Measurements from ENCODE around the gene ITPRID2.

ITPRID2 gene

DNA sequence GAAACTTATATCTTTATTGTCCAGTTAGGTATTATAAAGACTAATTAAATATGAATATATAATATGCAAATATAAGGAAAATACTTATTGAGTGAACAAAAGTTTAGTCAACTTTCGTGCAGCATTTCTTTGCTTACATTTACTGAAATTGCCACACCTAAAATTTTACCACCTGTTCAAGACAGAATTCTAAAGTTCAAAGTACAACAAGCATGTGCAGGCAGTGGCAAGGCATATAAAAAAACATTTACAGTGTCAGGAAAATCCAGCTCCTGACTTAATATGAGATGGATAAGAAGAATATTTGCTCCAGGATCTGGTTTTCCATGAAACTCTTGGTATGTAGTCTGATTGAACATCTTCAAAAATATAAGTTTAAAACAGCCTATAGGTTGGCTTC lies 4.8 kb downstream of the ITPRID2 start:
- DNase-seq (ENCODE audit: low read depth in 2 of 2): no peak
- no peak overlapping the region for H3K4me3 ChIP-seq (replicated peaks in 1 of 2; ENCODE audit: low read depth in 2 of 2, low read length in 2 of 2)
- TF ChIP-seq, protein P1, sequence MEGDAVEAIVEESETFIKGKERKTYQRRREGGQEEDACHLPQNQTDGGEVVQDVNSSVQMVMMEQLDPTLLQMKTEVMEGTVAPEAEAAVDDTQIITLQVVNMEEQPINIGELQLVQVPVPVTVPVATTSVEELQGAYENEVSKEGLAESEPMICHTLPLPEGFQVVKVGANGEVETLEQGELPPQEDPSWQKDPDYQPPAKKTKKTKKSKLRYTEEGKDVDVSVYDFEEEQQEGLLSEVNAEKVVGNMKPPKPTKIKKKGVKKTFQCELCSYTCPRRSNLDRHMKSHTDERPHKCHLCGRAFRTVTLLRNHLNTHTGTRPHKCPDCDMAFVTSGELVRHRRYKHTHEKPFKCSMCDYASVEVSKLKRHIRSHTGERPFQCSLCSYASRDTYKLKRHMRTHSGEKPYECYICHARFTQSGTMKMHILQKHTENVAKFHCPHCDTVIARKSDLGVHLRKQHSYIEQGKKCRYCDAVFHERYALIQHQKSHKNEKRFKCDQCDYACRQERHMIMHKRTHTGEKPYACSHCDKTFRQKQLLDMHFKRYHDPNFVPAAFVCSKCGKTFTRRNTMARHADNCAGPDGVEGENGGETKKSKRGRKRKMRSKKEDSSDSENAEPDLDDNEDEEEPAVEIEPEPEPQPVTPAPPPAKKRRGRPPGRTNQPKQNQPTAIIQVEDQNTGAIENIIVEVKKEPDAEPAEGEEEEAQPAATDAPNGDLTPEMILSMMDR (IDR thresholded peaks at IDR 0.05; ENCODE audit: low read depth, low read length): no peak

DNA sequence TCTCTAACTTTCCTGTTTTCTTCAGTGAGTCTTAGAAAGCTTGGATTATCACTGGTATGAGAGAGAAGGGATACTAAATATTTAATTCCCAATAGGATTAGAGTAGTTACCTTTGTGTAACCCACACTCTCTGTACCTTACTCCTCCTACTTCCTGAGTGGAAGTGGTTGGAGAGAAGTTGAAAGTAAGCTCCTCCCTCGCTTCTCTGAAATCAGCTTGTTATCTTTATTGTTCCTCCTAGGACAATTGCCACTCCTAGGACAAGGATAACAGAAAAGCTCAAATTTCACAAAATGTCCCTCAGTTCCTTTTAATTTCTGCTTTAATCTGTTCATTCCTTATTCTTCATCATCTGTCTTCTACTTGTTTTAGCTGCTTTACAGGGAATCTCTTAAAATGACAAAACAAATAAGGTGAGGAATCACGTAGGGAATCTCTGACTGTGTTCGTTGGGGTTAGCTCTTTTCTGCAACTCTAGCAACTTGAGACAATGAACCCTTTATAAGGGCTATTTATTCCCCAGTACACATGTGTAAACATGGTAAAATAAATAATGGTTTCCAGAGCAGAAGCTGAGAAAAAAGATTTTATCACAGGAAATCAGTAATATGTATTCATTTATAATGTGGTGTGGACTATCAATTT lies 8.6 kb downstream of the ITPRID2 start:
- TF ChIP-seq, protein P1 (IDR thresholded peaks at IDR 0.05; ENCODE audit: low read depth, low read length): no peak
- no peak for DNase-seq (ENCODE audit: low read depth in 2 of 2)
- H3K4me3 ChIP-seq (replicated peaks in 1 of 2; ENCODE audit: low read depth in 2 of 2, low read length in 2 of 2): no peak overlapping the region

- H3K4me3 ChIP-seq (replicated peaks in 1 of 2; ENCODE audit: low read depth in 2 of 2, low read length in 2 of 2): no peak overlapping the region
- DNase-seq (ENCODE audit: low read depth in 2 of 2): no peak
- TF ChIP-seq, protein P1 (IDR thresholded peaks at IDR 0.05; ENCODE audit: low read depth, low read length): no peak
Observed at GRCh38 chr2:181902625-181903024, 11.1 kb downstream of the ITPRID2 start.

- TF ChIP-seq, protein P1 (IDR thresholded peaks at IDR 0.05; ENCODE audit: low read depth, low read length): peak; percentile 54
- no peak overlapping the region for H3K4me3 ChIP-seq (replicated peaks in 1 of 2; ENCODE audit: low read depth in 2 of 2, low read length in 2 of 2)
- peak; percentile 66 to 72 for DNase-seq (ENCODE audit: low read depth in 2 of 2)
Observed at GRCh38 chr2:181904022-181904632, 12.6 kb downstream of the ITPRID2 start.

- DNase-seq (ENCODE audit: low read depth in 2 of 2): no peak
- TF ChIP-seq, protein P1 (IDR thresholded peaks at IDR 0.05; ENCODE audit: low read depth, low read length): no peak
- no peak overlapping the region for H3K4me3 ChIP-seq (replicated peaks in 1 of 2; ENCODE audit: low read depth in 2 of 2, low read length in 2 of 2)
Observed at GRCh38 chr2:181907057-181907456, 15.5 kb downstream of the ITPRID2 start.

- DNase-seq (ENCODE audit: low read depth in 2 of 2): no peak
- TF ChIP-seq, protein P1 (IDR thresholded peaks at IDR 0.05; ENCODE audit: low read depth, low read length): no peak
- no peak overlapping the region for H3K4me3 ChIP-seq (replicated peaks in 1 of 2; ENCODE audit: low read depth in 2 of 2, low read length in 2 of 2)
Observed at GRCh38 chr2:181907635-181908034, 16.1 kb downstream of the ITPRID2 start.
